ENCODE measurements around the gene WBP4. TPM values are rescaled to one million over a fixed set of nuclear protein-coding genes. Genes with fewer than 3 reads are reported as not detected.

The WBP4 gene
- total and polyA plus RNA-seq, 2 of the 4 experiments (the other 2 are of a cell fraction): 4.3 to 11.0 TPM

DNA sequence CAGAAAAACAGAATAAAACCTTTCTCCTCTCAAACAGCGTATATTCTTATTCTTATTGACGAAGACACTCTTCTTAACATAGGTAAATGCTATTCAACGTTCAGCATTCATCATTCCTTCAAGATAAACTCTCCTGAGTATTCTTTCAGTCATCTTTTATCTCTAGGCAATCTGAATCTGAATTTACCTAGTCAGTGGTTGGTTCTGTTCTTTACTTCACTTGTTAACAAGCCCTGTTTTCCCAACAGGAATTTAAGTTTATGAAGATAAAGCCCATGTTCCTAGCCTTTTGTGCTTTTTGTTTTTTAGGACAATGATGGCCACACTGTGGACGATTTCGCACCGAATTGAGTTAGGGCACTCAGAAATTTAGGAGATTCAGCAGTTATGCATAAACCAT lies 45.4 kb upstream of the WBP4 start:
- dilution Hi-C loops (cut with HindIII; ENCODE audit: low sequenced_read_pairs, unreplicated experiment) (no loop called here), in situ Hi-C loops (cut with MboI; ENCODE audit: low sequenced_read_pairs) (no loop called here), intact Hi-C loops (cut with micrococcal nuclease) (no loop called here)
- Histone ChIP-seq H2BK15ac (ENCODE audit: low read depth, low read length) (no peak overlapping the region), H3K9me1 (ENCODE audit: insufficient read depth, low read length) (no peaks in the 10 kb centered on the region), H3K23ac (ENCODE audit: low read depth, low read length) (no peak overlapping the region), H2AFZ (replicated peaks; ENCODE audit: low read length, poor library complexity) (no peak overlapping the region), H3K27me3 (ENCODE audit: control insufficient read depth, insufficient read depth, low read length) (no peaks in the 10 kb centered on the region), H3K4me2 (ENCODE audit: low read depth, low read length) (no peak overlapping the region), H2BK5ac (ENCODE audit: low read depth, low read length, poor library complexity, severe bottlenecking) (no peak overlapping the region), H4K20me1 (ENCODE audit: insufficient read depth, low read length) (peaks cover 17% of the 10 kb centered on the region), H3K4me1 (ENCODE audit: control insufficient read depth, insufficient read depth, low read length) (no peaks in the 10 kb centered on the region; the same call in 1 of the 2 replicates), H3K9ac (ENCODE audit: low read depth, low read length) (no peak overlapping the region), H3K9me3 (ENCODE audit: control insufficient read depth, insufficient read depth, low read length) (no peaks in the 10 kb centered on the region), H3K79me1 (ENCODE audit: low read depth in 1 of 2, low read length in 2 of 2) (peaks cover 30 to 48% of the 10 kb centered on the region in 2 experiments), H2BK120ac (ENCODE audit: low read depth, low read length) (no peak overlapping the region), H4K91ac (ENCODE audit: insufficient read depth, low read depth, low read length) (no peak overlapping the region), H4K8ac (ENCODE audit: low read depth in 2 of 2, low read length in 2 of 2) (no peak overlapping the region), H3K56ac (ENCODE audit: extremely low read depth, insufficient read depth, low read length) (no peak overlapping the region), H2BK20ac (ENCODE audit: low read depth, low read length) (no peak overlapping the region), H3K4me3 (ENCODE audit: insufficient read depth, low read depth, low read length) (no peak overlapping the region), H3K4ac (ENCODE audit: low read depth, low read length) (no peak overlapping the region), H4K5ac (ENCODE audit: low read depth, low read length) (no peak overlapping the region), H3K27ac (ENCODE audit: insufficient read depth, low read length) (no peak overlapping the region), H3K18ac (ENCODE audit: low read depth, low read length) (no peak overlapping the region), H3K14ac (replicated peaks; ENCODE audit: low read depth, low read length) (no peak overlapping the region), H3K36me3 (ENCODE audit: control insufficient read depth, insufficient read depth, low read length) (0 out of 2 replicates have a peak, but pooled peaks cover 3% of the 10 kb centered on the region), H2AK9ac (replicated peaks; ENCODE audit: low read depth, low read length, poor library complexity) (no peak overlapping the region), H2AK5ac (ENCODE audit: low read depth, low read length) (no peak overlapping the region)
- DNase-seq (no peak), ATAC-seq (ENCODE audit: low read depth) (no peak)
- TF ChIP-seq RFX5 (IDR thresholded peaks at IDR 0.05; ENCODE audit: low read depth, low read length): no peak
- no peak for TF ChIP-seq NFE2L2 (IDR thresholded peaks at IDR 0.05; ENCODE audit: low read depth, low read length)
- TF ChIP-seq, protein P1, sequence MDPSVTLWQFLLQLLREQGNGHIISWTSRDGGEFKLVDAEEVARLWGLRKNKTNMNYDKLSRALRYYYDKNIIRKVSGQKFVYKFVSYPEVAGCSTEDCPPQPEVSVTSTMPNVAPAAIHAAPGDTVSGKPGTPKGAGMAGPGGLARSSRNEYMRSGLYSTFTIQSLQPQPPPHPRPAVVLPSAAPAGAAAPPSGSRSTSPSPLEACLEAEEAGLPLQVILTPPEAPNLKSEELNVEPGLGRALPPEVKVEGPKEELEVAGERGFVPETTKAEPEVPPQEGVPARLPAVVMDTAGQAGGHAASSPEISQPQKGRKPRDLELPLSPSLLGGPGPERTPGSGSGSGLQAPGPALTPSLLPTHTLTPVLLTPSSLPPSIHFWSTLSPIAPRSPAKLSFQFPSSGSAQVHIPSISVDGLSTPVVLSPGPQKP (IDR thresholded peaks at IDR 0.05; ENCODE audit: borderline replicate concordance, low read depth, low read length): no peak
- no peak for TF ChIP-seq RCOR1 (IDR thresholded peaks at IDR 0.05; ENCODE audit: insufficient replicate concordance, low read length)
- no peak for TF ChIP-seq CEBPB (IDR thresholded peaks at IDR 0.05; ENCODE audit: low read depth, low read length)
- no peak for TF ChIP-seq MXI1 (IDR thresholded peaks at IDR 0.05; ENCODE audit: borderline replicate concordance, low read depth, low read length)
- no peak for TF ChIP-seq SMC3 (IDR thresholded peaks at IDR 0.05; ENCODE audit: low read depth, low read length)
- no peak for TF ChIP-seq FOS (IDR thresholded peaks at IDR 0.05; ENCODE audit: low read depth, low read length)
- TF ChIP-seq, protein P2, sequence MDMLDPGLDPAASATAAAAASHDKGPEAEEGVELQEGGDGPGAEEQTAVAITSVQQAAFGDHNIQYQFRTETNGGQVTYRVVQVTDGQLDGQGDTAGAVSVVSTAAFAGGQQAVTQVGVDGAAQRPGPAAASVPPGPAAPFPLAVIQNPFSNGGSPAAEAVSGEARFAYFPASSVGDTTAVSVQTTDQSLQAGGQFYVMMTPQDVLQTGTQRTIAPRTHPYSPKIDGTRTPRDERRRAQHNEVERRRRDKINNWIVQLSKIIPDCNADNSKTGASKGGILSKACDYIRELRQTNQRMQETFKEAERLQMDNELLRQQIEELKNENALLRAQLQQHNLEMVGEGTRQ (IDR thresholded peaks at IDR 0.05; ENCODE audit: low read depth, low read length): no peak
- no peak for TF ChIP-seq RAD21 (IDR thresholded peaks at IDR 0.05; ENCODE audit: low read length)
- no peak for TF ChIP-seq MAFK (IDR thresholded peaks at IDR 0.05; ENCODE audit: low read depth, low read length)
- no peak for TF ChIP-seq POLR2A (IDR thresholded peaks at IDR 0.05; ENCODE audit: low read depth, low read length)
- no peak for TF ChIP-seq BHLHE40 (IDR thresholded peaks at IDR 0.05; ENCODE audit: low read depth, low read length)
- no peak for TF ChIP-seq MAZ (IDR thresholded peaks at IDR 0.05; ENCODE audit: borderline replicate concordance, low read depth, low read length)
- no peak for TF ChIP-seq CHD1 (IDR thresholded peaks at IDR 0.05; ENCODE audit: low read depth, low read length)
- TF ChIP-seq, protein P3, sequence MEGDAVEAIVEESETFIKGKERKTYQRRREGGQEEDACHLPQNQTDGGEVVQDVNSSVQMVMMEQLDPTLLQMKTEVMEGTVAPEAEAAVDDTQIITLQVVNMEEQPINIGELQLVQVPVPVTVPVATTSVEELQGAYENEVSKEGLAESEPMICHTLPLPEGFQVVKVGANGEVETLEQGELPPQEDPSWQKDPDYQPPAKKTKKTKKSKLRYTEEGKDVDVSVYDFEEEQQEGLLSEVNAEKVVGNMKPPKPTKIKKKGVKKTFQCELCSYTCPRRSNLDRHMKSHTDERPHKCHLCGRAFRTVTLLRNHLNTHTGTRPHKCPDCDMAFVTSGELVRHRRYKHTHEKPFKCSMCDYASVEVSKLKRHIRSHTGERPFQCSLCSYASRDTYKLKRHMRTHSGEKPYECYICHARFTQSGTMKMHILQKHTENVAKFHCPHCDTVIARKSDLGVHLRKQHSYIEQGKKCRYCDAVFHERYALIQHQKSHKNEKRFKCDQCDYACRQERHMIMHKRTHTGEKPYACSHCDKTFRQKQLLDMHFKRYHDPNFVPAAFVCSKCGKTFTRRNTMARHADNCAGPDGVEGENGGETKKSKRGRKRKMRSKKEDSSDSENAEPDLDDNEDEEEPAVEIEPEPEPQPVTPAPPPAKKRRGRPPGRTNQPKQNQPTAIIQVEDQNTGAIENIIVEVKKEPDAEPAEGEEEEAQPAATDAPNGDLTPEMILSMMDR (conservative IDR thresholded peaks at IDR 0.05; ENCODE audit: low read depth, low read length): no peak
- ChIA-PET CTCF (no interaction called here), POLR2A (ENCODE audit: unreplicated experiment) (no interaction called here)
- WGBS, 2 experiments (ENCODE audit: extremely low coverage in 2 of 2, insufficient read length in 1 of 2): 80% methylated on average over 1 of the region's 6 CpGs; no CpG with 5 or more reads in 1 of the 2 experiments
- no TSS peak for BruUV-seq (replicated peaks)

All from IMR-90 (cell line).